HG02970 (cell line): Measurements from ENCODE around the gene CFH.
"Not testable (repeated sequence)": the region's sequence is repeated elsewhere in the genome, so short reads cannot be mapped to it uniquely, and the experiment has no call there.

ENCODE experiments used
- ATAC-seq: cut with Tn5 transposase; IDR thresholded peaks from one replicate; pipeline ENCODE4 v1.9.1; 2021; ENCODE audit warnings: mild to moderate bottlenecking, moderate library complexity, moderate number of reproducible peaks; ENCODE audit not compliant: unreplicated experiment, low FRiP score

Gene CFH

DNA sequence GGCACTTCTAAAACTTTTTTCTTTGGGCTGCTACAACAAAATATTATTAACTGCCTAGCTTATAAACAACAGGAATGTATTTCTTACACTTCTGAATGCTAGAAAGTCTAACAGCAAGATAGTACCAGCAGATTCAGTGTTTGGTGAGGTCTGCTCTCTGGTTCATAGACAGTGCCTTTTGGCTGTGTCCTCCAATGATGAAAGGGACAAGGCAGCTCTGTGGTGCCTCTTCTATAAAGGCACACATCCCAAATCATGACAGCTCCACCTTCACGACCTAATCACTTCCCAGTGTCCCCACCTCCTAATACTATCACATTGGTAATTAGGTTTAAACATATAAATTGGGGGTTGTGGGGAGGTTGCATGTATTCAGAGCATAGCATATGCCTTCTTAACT is 9.5 kb downstream of the CFH start:
- no peak for ATAC-seq

DNA sequence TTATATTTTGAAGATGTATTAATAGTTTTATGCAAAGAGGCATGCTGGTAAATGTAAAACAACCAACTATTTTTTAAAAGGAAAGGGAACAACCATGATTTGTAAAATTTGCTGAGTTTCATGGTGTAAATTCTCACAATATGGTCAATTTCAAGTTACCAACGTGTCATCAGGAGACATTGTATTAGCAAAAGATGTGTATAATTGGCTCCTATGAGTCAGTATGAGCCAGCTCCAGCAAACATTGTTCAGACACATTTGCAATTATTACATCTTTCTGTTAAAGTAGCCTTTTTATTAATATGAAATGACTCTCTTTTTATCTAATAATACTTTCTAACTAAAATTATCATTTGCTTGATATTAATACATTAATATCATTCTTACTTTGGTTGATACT is 15.3 kb downstream of the CFH start:
- ATAC-seq = no peak

DNA sequence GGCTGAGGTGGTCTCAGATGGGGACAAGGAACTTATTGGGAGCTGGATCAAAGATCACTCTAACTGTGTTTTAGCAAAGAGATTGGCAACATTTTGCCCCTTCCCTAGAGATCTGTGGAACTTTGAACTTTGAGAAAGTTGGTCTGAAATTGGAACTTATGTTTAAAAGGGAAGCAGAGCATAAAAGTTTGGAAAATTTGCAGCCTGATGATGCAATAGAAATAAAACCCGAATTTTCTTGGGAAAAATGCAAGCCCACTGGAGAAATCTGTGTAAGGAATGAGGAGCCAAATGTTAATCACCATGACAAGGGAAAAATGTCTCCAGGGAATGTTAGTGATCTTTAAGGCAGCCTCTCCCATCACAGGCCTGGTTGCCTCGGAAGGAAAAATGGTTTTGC is 17.2 kb downstream of the CFH start:
- ATAC-seq = no peak

DNA sequence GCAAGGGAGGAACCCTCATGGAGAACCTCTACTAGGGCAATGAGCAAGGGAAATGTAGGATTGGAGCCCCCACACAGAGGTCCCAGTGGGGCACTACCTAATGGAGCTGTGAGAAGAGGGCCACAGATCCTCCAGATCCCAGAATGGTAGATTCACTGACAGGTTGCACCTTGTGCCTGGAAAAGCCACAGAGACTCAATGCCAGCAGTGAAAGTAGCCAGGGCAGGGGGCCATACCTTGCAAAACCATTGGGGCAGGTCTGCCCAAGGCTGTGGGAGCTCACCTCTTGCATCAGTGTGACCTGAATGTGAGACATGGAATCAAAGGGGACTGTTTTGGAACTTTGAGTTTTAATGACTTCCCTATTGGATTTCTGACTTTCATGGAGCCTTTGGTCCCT is 17.9 kb downstream of the CFH start:
- no peak for ATAC-seq

- no peak for ATAC-seq
These were observed 23.1 kb downstream of the CFH start for GRCh38 chr1:196674908-196675307.

DNA sequence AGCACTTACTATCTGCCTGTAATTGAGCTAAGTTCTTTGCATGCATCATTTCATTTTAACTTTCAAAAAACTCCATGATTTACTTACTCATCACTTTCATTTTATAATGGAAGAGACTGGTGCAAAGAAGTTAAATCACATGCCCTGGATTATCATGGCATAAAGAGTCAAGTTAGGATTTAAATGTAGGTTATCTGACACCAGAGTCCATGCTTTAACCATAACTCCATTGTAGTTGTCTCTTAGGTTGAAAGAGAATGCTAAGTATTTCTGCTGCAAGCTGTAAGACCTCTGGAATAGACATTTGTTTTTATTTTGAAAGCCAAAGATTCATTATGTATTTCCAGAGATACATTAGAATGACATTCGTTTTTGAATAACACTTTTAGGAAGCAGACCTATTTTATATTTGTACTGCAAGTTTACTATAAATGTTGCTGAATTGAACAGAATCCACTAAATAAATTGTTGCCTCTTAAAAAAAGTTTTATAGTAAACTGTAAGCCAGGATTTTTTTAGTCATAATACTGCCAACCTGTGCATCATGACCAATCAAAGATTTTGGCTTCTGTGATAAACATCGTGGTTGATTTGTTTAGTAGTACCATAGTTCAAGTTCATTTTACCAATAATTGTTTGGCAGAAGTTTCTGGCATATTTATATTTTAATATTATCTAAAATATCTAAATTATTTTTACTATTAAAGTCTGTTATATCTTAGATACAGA is 26.1 kb downstream of the CFH start:
- ATAC-seq = no peak

DNA sequence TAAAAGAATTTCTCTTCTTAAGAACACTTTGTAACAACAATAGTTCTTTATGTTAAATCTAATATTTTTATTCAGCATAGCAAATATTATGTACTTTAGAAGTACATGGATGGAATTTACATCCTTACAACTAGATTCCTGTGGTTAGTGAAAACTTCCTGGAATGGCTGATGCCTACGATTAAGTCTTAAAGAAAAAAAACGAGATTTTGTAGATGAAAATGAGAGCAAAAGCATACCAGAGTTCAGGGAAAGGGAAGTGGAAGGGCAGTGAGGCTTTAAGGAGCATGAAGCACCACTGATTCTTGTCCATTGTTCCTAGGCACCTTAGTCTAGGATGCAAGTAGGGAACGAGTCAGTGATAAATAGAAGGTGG is 26.7 kb downstream of the CFH start:
- no peak for ATAC-seq

DNA sequence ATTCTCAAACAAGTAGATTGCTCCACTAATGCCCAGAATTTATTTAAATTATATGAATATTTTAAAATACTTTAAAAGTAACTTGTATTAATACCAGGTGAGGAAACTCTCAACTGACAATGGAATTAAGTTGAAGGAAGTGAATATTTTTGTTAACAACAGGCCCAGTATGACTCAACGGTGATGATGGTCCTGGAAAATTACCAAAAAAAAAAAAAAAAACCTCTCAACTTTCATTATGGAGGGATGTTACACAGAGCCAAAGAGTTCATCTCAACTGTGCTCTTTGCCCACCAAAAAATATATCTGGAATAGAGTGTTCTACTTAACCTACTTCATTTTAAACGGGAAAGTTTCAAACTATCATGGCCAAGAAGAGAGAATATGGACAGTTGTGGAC is 28.3 kb downstream of the CFH start:
- no peak for ATAC-seq

- ATAC-seq = no peak
These were observed 32.6 kb downstream of the CFH start for GRCh38 chr1:196684476-196684875.

DNA sequence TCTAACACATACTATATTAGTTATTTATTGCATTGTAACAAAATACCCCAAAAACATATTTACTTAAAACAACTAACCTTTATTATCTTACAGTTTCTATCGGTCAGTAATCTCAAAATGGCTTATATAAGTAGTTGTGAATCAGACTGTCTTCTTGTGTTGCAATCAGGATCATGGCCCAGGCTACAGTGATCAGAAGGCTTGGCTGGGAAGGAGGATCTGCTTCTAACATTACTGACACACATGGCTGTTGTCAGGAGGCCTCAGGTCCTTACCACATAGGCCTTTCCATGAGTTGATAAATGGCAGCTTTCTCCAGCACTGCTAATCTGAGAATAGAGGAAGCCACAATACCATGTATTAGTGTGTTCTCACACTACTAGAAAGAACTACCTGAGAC is 33.7 kb downstream of the CFH start:
- ATAC-seq = no peak

DNA sequence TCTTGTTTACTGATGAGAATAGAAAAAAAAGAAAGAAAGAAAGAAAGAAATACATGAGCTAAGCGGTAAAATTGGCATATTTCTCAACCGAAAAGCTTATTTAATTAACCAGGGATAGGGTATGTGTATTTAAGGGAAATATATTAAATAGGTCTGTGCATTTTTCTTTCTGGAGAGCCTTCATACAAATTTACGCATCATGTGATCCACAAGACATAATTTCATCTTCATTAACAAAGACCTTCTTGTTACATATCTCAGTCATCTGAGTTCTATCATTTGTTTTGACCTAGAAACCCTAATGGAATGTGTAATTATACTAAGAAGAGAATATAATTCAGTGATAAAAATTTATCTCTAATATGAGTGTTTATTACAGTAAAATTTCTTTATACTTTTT is 37.2 kb downstream of the CFH start:
- no peak for ATAC-seq

- ATAC-seq = no peak
These were observed 38.7 kb downstream of the CFH start for GRCh38 chr1:196690582-196690981.

- ATAC-seq = no peak
These were observed 47.1 kb downstream of the CFH start for GRCh38 chr1:196698993-196699392.

GRCh38 chr1:196701144-196701543 is 49.3 kb downstream of the CFH start:
- no peak for ATAC-seq

GRCh38 chr1:196709892-196710291 is 58.0 kb downstream of the CFH start:
- ATAC-seq = not testable (repeated sequence)

GRCh38 chr1:196717868-196718267 is 66.0 kb downstream of the CFH start:
- no peak for ATAC-seq

- ATAC-seq = peak; percentile 89
These were observed 71.7 kb downstream of the CFH start for GRCh38 chr1:196723325-196724185.

- ATAC-seq = no peak
These were observed 80.7 kb downstream of the CFH start for GRCh38 chr1:196732526-196732925.

- no peak for ATAC-seq
These were observed 81.5 kb downstream of the CFH start for GRCh38 chr1:196733091-196733970.

GRCh38 chr1:196734006-196734405 is 82.2 kb downstream of the CFH start:
- ATAC-seq = no peak

DNA sequence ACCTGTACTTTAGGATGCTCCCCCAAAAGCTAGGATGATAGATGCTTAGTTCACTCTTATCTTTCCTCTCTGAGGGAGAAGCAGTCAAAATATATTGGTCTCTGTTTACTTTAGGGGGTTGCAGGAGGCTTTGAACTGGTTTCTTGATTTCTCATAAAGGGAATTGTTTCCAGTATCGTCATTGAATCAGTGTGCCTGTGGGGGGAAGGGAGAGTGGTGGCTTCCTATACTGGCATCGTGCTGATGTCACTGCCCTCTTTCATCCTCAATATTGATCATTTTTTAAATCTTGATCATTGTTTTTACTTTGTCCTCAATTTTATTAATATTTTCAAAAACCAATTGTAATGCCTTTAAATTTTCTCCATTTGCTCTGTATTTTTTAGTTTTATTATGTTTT is 82.6 kb downstream of the CFH start:
- ATAC-seq = no peak
